Mucosa of rectum (tissue), 2 donors: ENCODE data around the gene SCN1A.

Source experiments
- H3K27ac ChIP-seq, 2 donors: one replicate each; pipeline ENCODE4 v1.7.0; 2013; ENCODE audit warnings: inconsistent platforms in 2 of 2, low read depth in 2 of 2, low read length in 2 of 2
- H3K27me3 ChIP-seq, 2 donors: one replicate each; pipeline ENCODE4 v1.7.0; 2013; ENCODE audit warnings: low read length in 2 of 2; ENCODE audit not compliant: control insufficient read depth in 2 of 2, insufficient read depth in 2 of 2
- H3K36me3 ChIP-seq, 2 donors: one replicate each; pipeline ENCODE4 v1.7.0; 2013; ENCODE audit warnings: low read length in 2 of 2; ENCODE audit not compliant: control insufficient read depth in 2 of 2, insufficient read depth in 2 of 2
- H3K4me1 ChIP-seq, 2 donors: one replicate each; pipeline ENCODE4 v1.7.0; 2013; ENCODE audit warnings: low read length in 2 of 2, mild to moderate bottlenecking in 1 of 2; ENCODE audit not compliant: control insufficient read depth in 2 of 2, insufficient read depth in 2 of 2
- H3K4me3 ChIP-seq, 2 donors: one replicate each; pipeline ENCODE4 v1.7.0; 2013; ENCODE audit warnings: low read length in 2 of 2
- H3K9ac ChIP-seq, 2 donors: one replicate each; pipeline ENCODE4 v1.7.0; 2013; ENCODE audit warnings: low read length in 2 of 2, low read depth in 1 of 2, mild to moderate bottlenecking in 1 of 2
- H3K9me3 ChIP-seq, 2 donors: one replicate each; pipeline ENCODE4 v1.7.0; 2013; ENCODE audit warnings: low read length in 2 of 2; ENCODE audit not compliant: control insufficient read depth in 2 of 2
- donor health status: healthy.
- donor health status: Normal muscosa, but diverticular disease.

SCN1A gene

DNA sequence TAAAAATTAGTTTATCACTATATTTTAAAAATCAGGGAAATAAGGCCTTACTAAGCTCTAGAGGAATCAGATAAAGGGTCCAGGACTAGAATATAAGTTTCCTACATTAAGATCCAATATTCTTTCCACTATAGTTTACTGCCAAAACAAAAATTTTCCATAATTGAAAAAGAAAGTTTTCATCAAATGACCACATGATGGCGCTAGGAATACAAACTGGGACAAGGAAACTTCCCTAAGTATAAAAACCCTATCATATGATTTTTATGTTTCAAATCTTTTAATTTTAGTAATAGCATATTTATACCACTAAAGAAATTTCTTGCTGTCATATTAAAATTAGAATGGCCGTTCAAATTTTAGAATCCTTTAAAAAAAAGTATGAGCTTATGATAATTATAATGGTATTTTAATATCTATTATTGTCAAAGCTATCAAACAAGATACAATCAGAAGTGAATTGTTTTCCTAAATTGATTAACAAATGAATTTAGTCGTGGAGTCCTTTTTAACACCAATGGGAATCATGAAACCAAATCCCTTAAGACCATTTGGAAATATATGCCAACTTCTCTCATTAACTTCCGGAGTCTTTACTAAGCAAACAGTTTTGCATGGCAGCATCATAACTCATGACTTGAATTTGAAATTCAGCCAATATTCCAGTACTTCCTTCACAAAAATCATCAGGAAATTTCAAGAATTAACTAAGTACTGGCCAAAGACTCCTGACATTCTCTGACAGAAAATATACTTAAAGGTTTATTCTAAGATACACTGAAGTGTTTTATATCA, 70.3 kb downstream of the SCN1A start:
- Histone ChIP-seq H3K27me3 (no peaks in the 10 kb centered on the region), H3K27ac (no peak overlapping the region), H3K36me3 (no peaks in the 10 kb centered on the region), H3K9me3 (no peaks in the 10 kb centered on the region), H3K4me3 (no peak overlapping the region), H3K4me1 (no peaks in the 10 kb centered on the region), H3K9ac (no peak overlapping the region)

DNA sequence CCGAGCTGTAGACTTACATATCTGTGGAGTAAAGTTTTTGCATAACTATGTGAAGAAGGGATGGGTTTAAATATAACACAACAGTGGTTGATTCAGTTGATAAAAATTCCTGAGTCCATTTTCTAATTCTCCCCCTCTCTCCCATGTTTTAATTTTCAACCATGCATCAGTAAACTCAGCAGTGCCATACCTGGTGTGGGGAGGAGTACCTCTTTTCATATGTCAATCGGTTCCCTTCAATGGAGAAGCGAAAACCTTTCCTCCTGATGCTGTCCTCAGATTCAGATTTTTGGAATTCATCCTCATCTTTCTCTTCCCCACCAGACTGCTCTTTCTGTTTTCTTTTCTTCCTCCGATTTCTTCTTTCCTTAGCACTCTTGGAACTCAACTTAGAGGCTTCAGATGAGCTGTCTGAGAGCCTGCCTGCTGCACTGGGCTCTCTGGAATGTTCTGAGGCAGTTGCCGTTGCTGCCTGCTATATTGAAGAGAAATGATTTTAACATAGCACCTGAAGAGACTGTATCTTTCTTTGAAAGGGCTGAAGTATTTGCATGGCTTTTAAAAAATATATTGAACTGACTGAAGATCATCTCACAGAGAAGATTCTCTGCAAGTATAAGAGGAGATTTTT, 82.9 kb downstream of the SCN1A start:
- no peak overlapping the region for H3K9ac ChIP-seq
- no peaks in the 10 kb centered on the region for H3K4me1 ChIP-seq
- no peaks in the 10 kb centered on the region for H3K36me3 ChIP-seq
- no peaks in the 10 kb centered on the region for H3K27me3 ChIP-seq
- H3K9me3 ChIP-seq: no peaks in the 10 kb centered on the region
- no peak overlapping the region for H3K4me3 ChIP-seq
- H3K27ac ChIP-seq: no peak overlapping the region

GRCh38 chr2:166042768-166043390, 84.9 kb downstream of the SCN1A start:
- Histone ChIP-seq H3K9me3 (no peaks in the 10 kb centered on the region), H3K27ac (no peak overlapping the region), H3K9ac (no peak overlapping the region), H3K27me3 (no peaks in the 10 kb centered on the region), H3K4me1 (no peaks in the 10 kb centered on the region), H3K4me3 (no peak overlapping the region), H3K36me3 (no peaks in the 10 kb centered on the region)

- no peaks in the 10 kb centered on the region for H3K36me3 ChIP-seq
- no peak overlapping the region for H3K4me3 ChIP-seq
- no peaks in the 10 kb centered on the region for H3K4me1 ChIP-seq
- no peaks in the 10 kb centered on the region for H3K9me3 ChIP-seq
- H3K27me3 ChIP-seq: no peaks in the 10 kb centered on the region
- H3K9ac ChIP-seq: no peak overlapping the region
- H3K27ac ChIP-seq: no peak overlapping the region
These were observed 85.5 kb downstream of the SCN1A start for GRCh38 chr2:166042356-166042755.

DNA sequence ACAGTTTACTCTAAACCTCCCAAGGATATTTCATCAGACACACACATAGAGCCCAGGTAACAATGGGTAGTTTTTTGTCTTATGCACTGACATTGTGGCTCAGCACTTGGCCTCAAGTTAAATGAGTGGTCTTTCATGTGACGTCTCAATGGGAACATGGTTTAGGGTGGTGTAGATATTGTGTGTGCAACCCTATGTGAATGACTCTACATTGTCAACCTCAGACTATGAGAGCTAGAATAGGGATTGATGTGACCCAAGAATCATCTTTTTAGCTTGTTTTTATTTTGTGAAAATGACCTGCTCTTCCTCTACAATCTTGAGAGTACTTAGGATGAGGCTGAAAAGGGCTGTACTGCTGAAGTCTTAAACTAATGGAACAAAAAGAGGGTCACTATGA, 86.2 kb downstream of the SCN1A start:
- H3K36me3 ChIP-seq: no peaks in the 10 kb centered on the region
- no peak overlapping the region for H3K27ac ChIP-seq
- no peaks in the 10 kb centered on the region for H3K9me3 ChIP-seq
- H3K4me3 ChIP-seq: no peak overlapping the region
- H3K27me3 ChIP-seq: no peaks in the 10 kb centered on the region
- no peaks in the 10 kb centered on the region for H3K4me1 ChIP-seq
- no peak overlapping the region for H3K9ac ChIP-seq

DNA sequence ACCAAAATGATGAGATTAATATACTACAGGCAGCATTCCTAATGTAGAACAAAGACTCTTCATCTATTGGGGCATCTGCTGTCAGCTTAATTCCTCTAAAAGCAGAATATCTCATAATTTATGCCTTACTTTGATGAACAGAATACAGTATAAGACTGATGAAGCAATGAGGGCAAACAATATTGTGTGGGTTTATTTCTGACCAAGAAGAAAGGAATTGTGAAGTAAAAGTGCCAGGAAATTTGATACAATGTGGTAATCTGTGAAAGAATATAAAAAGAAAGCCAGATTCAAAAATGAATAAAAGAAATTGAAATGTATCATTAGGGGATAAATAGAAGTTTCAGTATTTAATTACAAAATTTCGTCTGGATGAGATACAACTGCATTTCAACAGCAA, 95.5 kb downstream of the SCN1A start:
- Histone ChIP-seq H3K4me1 (no peaks in the 10 kb centered on the region), H3K4me3 (no peak overlapping the region), H3K9ac (no peak overlapping the region), H3K27me3 (peaks cover 0 to 3% of the 10 kb centered on the region in 2 donors), H3K27ac (no peak overlapping the region), H3K9me3 (no peaks in the 10 kb centered on the region), H3K36me3 (no peaks in the 10 kb centered on the region)

GRCh38 chr2:166031054-166031453, 96.8 kb downstream of the SCN1A start:
- Histone ChIP-seq H3K9me3 (no peaks in the 10 kb centered on the region), H3K4me3 (no peak overlapping the region), H3K27ac (no peak overlapping the region), H3K4me1 (no peaks in the 10 kb centered on the region), H3K36me3 (no peaks in the 10 kb centered on the region), H3K27me3 (peaks cover 0 to 3% of the 10 kb centered on the region in 2 donors), H3K9ac (no peak overlapping the region)

DNA sequence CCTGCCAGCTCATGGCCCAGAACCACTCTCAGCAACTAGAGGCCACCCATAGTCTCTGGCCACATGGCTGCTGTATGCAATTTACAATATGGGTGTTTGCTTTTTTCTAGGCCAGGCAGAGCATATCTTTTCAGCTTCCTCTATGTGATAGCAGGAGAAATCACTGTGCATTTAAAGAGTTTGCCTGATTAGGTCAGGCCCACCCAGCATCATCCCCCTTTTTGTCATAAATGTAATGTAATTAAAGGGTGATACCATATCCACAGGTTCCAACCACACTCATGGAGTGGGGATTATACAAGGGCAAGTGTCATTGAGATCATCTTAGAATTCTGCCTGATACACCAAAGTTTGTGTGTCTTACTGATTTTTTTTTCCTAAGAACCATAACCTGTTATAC, 102.5 kb downstream of the SCN1A start:
- no peak overlapping the region for H3K27ac ChIP-seq
- peaks cover 0 to 3% of the 10 kb centered on the region in 2 donors for H3K27me3 ChIP-seq
- H3K4me1 ChIP-seq: no peaks in the 10 kb centered on the region
- no peaks in the 10 kb centered on the region for H3K36me3 ChIP-seq
- H3K9me3 ChIP-seq: no peaks in the 10 kb centered on the region
- no peak overlapping the region for H3K4me3 ChIP-seq
- H3K9ac ChIP-seq: no peak overlapping the region

- H3K27me3 ChIP-seq: no peaks in the 10 kb centered on the region
- H3K36me3 ChIP-seq: no peaks in the 10 kb centered on the region
- no peak overlapping the region for H3K4me3 ChIP-seq
- no peaks in the 10 kb centered on the region for H3K4me1 ChIP-seq
- no peak overlapping the region for H3K27ac ChIP-seq
- no peaks in the 10 kb centered on the region for H3K9me3 ChIP-seq
- H3K9ac ChIP-seq: no peak overlapping the region
These were observed 110.6 kb downstream of the SCN1A start for GRCh38 chr2:166017208-166017607.

DNA sequence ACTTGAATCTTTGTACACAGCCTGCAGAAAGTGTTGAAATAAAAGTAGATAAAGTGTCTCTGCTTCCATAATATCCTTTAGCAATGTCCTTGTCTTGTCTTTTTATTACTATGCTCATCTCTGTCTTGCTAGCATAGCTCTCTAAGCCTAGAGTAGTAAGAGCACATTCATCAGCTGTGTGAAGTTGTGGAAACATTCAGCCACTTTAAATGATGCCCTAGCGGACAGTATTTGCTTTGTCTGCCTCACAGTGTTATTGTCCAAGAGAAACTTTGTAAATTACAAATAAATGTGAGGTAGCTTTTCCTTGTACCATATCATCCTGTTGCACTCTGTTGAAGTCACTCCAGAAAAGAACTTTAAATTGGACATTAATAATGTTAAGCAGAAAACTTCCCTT, 113.9 kb downstream of the SCN1A start:
- no peaks in the 10 kb centered on the region for H3K36me3 ChIP-seq
- H3K27me3 ChIP-seq: no peaks in the 10 kb centered on the region
- H3K9me3 ChIP-seq: no peaks in the 10 kb centered on the region
- H3K4me1 ChIP-seq: no peaks in the 10 kb centered on the region
- no peak overlapping the region for H3K9ac ChIP-seq
- H3K4me3 ChIP-seq: no peak overlapping the region
- no peak overlapping the region for H3K27ac ChIP-seq
